Measurements from ENCODE around the gene HEBP2. TPM values are rescaled to one million over a fixed set of nuclear protein-coding genes. Genes with fewer than 3 reads are reported as not detected.

Gene HEBP2
- total RNA-seq, 4 donors from 2014 or later: 120 to 243 (median 185) TPM

DNA sequence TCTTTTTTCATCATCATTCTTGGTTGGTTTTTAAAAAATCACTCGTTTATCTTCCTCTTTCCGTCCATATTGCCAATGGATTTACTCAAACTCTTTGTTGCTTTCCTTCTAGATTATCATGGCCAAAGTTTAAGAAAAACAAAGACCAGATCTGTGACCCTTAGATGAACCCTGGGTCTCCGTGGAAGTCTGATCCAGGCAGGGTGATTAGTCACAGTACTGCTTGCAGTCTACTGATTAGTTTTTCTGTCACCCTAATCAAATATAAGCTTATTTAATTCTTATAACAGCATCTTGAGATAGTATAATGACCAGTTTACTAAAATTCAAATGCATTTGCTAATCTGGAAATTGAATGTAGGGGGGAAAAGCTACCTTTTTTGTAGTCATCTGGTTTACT is 32.3 kb upstream of the HEBP2 start:
- no peak overlapping the region for H3K4me3 ChIP-seq
- no peaks in the 10 kb centered on the region for H3K4me1 ChIP-seq
- TF ChIP-seq CTCF (IDR thresholded peaks at IDR 0.05) (no peak), EP300 (IDR thresholded peaks at IDR 0.05) (no peak), POLR2A (IDR thresholded peaks at IDR 0.05) (no peak)
- no peaks in the 10 kb centered on the region for H3K36me3 ChIP-seq
- DNase-seq (ENCODE audit: low spot score in 2 of 2): no peak
- no peaks in the 10 kb centered on the region for H3K27me3 ChIP-seq
- WGBS, 2 donors: 19 to 24% methylated on average over 3 of the region's 3 CpGs
- peaks cover 0 to 7% (median 0%) of the 10 kb centered on the region in 4 donors for H3K9me3 ChIP-seq
- no peak overlapping the region for H3K27ac ChIP-seq

- Histone ChIP-seq H3K27me3 (no peaks in the 10 kb centered on the region), H3K27ac (no peak overlapping the region), H3K9me3 (peaks cover 0 to 1% (median 0%) of the 10 kb centered on the region in 4 donors), H3K36me3 (no peaks in the 10 kb centered on the region), H3K4me3 (no peak overlapping the region), H3K4me1 (no peaks in the 10 kb centered on the region)
- TF ChIP-seq CTCF (IDR thresholded peaks at IDR 0.05): no peak
- TF ChIP-seq POLR2A (IDR thresholded peaks at IDR 0.05): no peak
- TF ChIP-seq EP300 (IDR thresholded peaks at IDR 0.05): no peak
- no peak for DNase-seq (ENCODE audit: low spot score in 2 of 2)
Measured at GRCh38 chr6:138372711-138373463, 31.1 kb upstream of the HEBP2 start.

GRCh38 chr6:138374230-138374629 is 29.8 kb upstream of the HEBP2 start:
- Histone ChIP-seq H3K4me1 (no peaks in the 10 kb centered on the region), H3K27ac (no peak overlapping the region), H3K27me3 (no peaks in the 10 kb centered on the region), H3K36me3 (no peaks in the 10 kb centered on the region), H3K4me3 (no peak overlapping the region), H3K9me3 (no peaks in the 10 kb centered on the region)
- no peak for DNase-seq (ENCODE audit: low spot score in 2 of 2)
- TF ChIP-seq EP300 (IDR thresholded peaks at IDR 0.05) (no peak), POLR2A (IDR thresholded peaks at IDR 0.05) (no peak), CTCF (IDR thresholded peaks at IDR 0.05) (no peak)

- no peak for DNase-seq (ENCODE audit: low spot score in 2 of 2)
- H3K27me3 ChIP-seq: no peaks in the 10 kb centered on the region
- no peak for TF ChIP-seq EP300 (IDR thresholded peaks at IDR 0.05)
- TF ChIP-seq POLR2A (IDR thresholded peaks at IDR 0.05): no peak
- TF ChIP-seq CTCF (IDR thresholded peaks at IDR 0.05): no peak
- no peaks in the 10 kb centered on the region for H3K4me1 ChIP-seq
- no peak overlapping the region for H3K27ac ChIP-seq
- no peaks in the 10 kb centered on the region for H3K9me3 ChIP-seq
- H3K4me3 ChIP-seq: no peak overlapping the region
- WGBS, 2 donors: 86 to 94% methylated on average over 2 of the region's 2 CpGs
- no peaks in the 10 kb centered on the region for H3K36me3 ChIP-seq
Measured at GRCh38 chr6:138374815-138375214, 29.2 kb upstream of the HEBP2 start.

GRCh38 chr6:138377042-138377441 is 27.0 kb upstream of the HEBP2 start:
- Histone ChIP-seq H3K27me3 (no peaks in the 10 kb centered on the region), H3K4me3 (no peak overlapping the region), H3K9me3 (no peaks in the 10 kb centered on the region), H3K4me1 (no peaks in the 10 kb centered on the region), H3K36me3 (no peaks in the 10 kb centered on the region), H3K27ac (no peak overlapping the region)
- TF ChIP-seq EP300 (IDR thresholded peaks at IDR 0.05) (no peak), CTCF (IDR thresholded peaks at IDR 0.05) (no peak), POLR2A (IDR thresholded peaks at IDR 0.05) (no peak)
- DNase-seq (ENCODE audit: low spot score in 2 of 2): no peak

All from tibial nerve (tissue), 4 donors.